ENCODE results near the gene VSNL1. TPM values are rescaled to one million over a fixed set of nuclear protein-coding genes. Genes with fewer than 3 reads are reported as not detected.
A peak's percentile ranks its signal among the peaks of the same experiment; 100 is the strongest.

VSNL1 gene
- total and polyA plus RNA-seq, 11 donors: 2.6 to 26.3 (median 19.3) TPM

GRCh38 chr2:17616405-17616804 is 75.9 kb downstream of the VSNL1 start:
- Histone ChIP-seq H3K9me3 (no peaks in the 10 kb centered on the region), H3K36me3 (no peaks in the 10 kb centered on the region), H3K27ac (no peak overlapping the region), H3K4me1 (peaks cover 0 to 21% (median 10%) of the 10 kb centered on the region in 12 donors), H3K4me3 (no peak overlapping the region), H3K27me3 (no peaks in the 10 kb centered on the region)
- intact Hi-C loops (cut with DNase I): no loop called here
- TF ChIP-seq CTCF (IDR thresholded peaks at IDR 0.05) (no peak), POLR2A (IDR thresholded peaks at IDR 0.05) (no peak)
- ATAC-seq (no peak), DNase-seq (no peak)
- 93 to 100% (median 94%) methylated on average over 1 of the region's 1 CpG for WGBS, 4 donors

- no peaks in the 10 kb centered on the region for H3K9me3 ChIP-seq
- peaks cover 0 to 21% (median 10%) of the 10 kb centered on the region in 12 donors for H3K4me1 ChIP-seq
- H3K27ac ChIP-seq: no peak overlapping the region
- WGBS, 4 donors: 79 to 96% (median 93%) methylated on average over 5 of the region's 5 CpGs
- no peaks in the 10 kb centered on the region for H3K36me3 ChIP-seq
- intact Hi-C loops (cut with DNase I): no loop called here
- ATAC-seq (no peak), DNase-seq (no peak)
- no peak overlapping the region for H3K4me3 ChIP-seq
- no peak for TF ChIP-seq POLR2A (IDR thresholded peaks at IDR 0.05)
- no peak for TF ChIP-seq CTCF (IDR thresholded peaks at IDR 0.05)
- H3K27me3 ChIP-seq: no peaks in the 10 kb centered on the region
Observed at GRCh38 chr2:17617516-17617915, 77.0 kb downstream of the VSNL1 start.

- Histone ChIP-seq H3K27ac (no peak overlapping the region), H3K4me1 (peaks cover 0 to 23% (median 10%) of the 10 kb centered on the region in 12 donors), H3K36me3 (no peaks in the 10 kb centered on the region), H3K9me3 (no peaks in the 10 kb centered on the region), H3K27me3 (no peaks in the 10 kb centered on the region), H3K4me3 (no peak overlapping the region)
- ATAC-seq (no peak), DNase-seq (no peak)
- no peak for TF ChIP-seq CTCF (IDR thresholded peaks at IDR 0.05)
- TF ChIP-seq POLR2A (IDR thresholded peaks at IDR 0.05): no peak
- 0 to 95% (median 88%) methylated on average over 1 of the region's 1 CpG for WGBS, 4 donors
- intact Hi-C loops (cut with DNase I): no loop called here
Observed at GRCh38 chr2:17617955-17618354, 77.5 kb downstream of the VSNL1 start.

- TF ChIP-seq CTCF (IDR thresholded peaks at IDR 0.05) (no peak), POLR2A (IDR thresholded peaks at IDR 0.05) (no peak)
- H3K4me1 ChIP-seq: peaks cover 0 to 23% (median 10%) of the 10 kb centered on the region in 12 donors
- H3K36me3 ChIP-seq: no peaks in the 10 kb centered on the region
- H3K4me3 ChIP-seq: no peak overlapping the region
- ATAC-seq (peak; percentile 86 to 92 (median 90)), DNase-seq (peak; percentile 61 to 81 (median 71))
- 22 to 34% (median 25%) methylated on average over 6 of the region's 6 CpGs for WGBS, 4 donors
- peaks cover 0 to 5% (median 0%) of the 10 kb centered on the region in 12 donors for H3K9me3 ChIP-seq
- H3K27me3 ChIP-seq: no peaks in the 10 kb centered on the region
- intact Hi-C loops (cut with DNase I): no loop called here
- H3K27ac ChIP-seq: peak overlapping the region in 5 of 12 donors; percentile 13 to 66 (median 53)
Observed at GRCh38 chr2:17620280-17620679, 79.8 kb downstream of the VSNL1 start.
